GM23338 (cell line): Measurements from ENCODE around the gene FFAR3. TPM values are rescaled to one million over a fixed set of nuclear protein-coding genes. Genes with fewer than 3 reads are reported as not detected.

Experiments used
- ATAC-seq: fragments of 200-7000 bp; cut with Tn5 transposase; 3 replicates; pipeline ENCODE4 v1.9.1; 2020
- DNase-seq: peaks from one replicate; pipeline ENCODE4 v3.0.0-alpha.2; 2015; ENCODE audit warnings: low spot score
- H2AFZ ChIP-seq: fragments of 200-600 bp; sonication (generic); 2 replicates; pipeline ENCODE4 v1.8.0; 2016; ENCODE audit warnings: antibody characterized with exemption, mild to moderate bottlenecking, moderate library complexity
- H3F3A ChIP-seq: fragments of 200-600 bp; sonication (generic); replicated peaks from 2 replicates; pipeline ENCODE4 v1.8.0; 2017; ENCODE audit warnings: antibody characterized with exemption, mixed run types, low read depth
- H3K27ac ChIP-seq: fragments of 200-600 bp; sonication (generic); 2 replicates; pipeline ENCODE4 v1.6.1; 2016; ENCODE audit warnings: low read depth
- H3K27me3 ChIP-seq: fragments of 200-600 bp; sonication (generic); 2 replicates; pipeline ENCODE4 v1.8.0; 2016; ENCODE audit warnings: mild to moderate bottlenecking, mixed run types, moderate library complexity; ENCODE audit not compliant: insufficient read depth
- H3K36me3 ChIP-seq: fragments of 200-600 bp; sonication (generic); 2 replicates; pipeline ENCODE4 v1.8.0; 2016; ENCODE audit warnings: mild to moderate bottlenecking; ENCODE audit not compliant: insufficient read depth
- H3K4me1 ChIP-seq: fragments of 200-600 bp; sonication (generic); 2 replicates; pipeline ENCODE4 v1.8.0; 2016; ENCODE audit warnings: mild to moderate bottlenecking, moderate library complexity; ENCODE audit not compliant: insufficient read depth
- H3K4me2 ChIP-seq: fragments of 200-600 bp; sonication (generic); 2 replicates; pipeline ENCODE4 v1.7.1; 2017; ENCODE audit warnings: mixed run types
- H3K4me3 ChIP-seq: fragments of 200-600 bp; sonication (generic); 2 replicates; pipeline ENCODE4 v1.6.1; 2016; ENCODE audit warnings: mixed run types
- H3K79me2 ChIP-seq: fragments of 200-600 bp; sonication (generic); replicated peaks from 2 replicates; pipeline ENCODE4 v1.8.0; 2017; ENCODE audit warnings: mild to moderate bottlenecking; ENCODE audit not compliant: insufficient read depth
- H3K9me2 ChIP-seq: fragments of 200-600 bp; sonication (generic); 2 replicates; pipeline ENCODE4 v1.8.0; 2017; ENCODE audit not compliant: insufficient read depth
- H4K20me1 ChIP-seq: fragments of 200-600 bp; sonication (generic); replicated peaks from 2 replicates; pipeline ENCODE4 v1.8.0; 2017; ENCODE audit warnings: mild to moderate bottlenecking; ENCODE audit not compliant: insufficient read depth
- H3K27ac Mint-ChIP-seq: 2 replicates; pipeline ENCODE4 v1.8.0; 2020; ENCODE audit warnings: inconsistent platforms, mild to moderate bottlenecking, moderate library complexity, mixed read lengths
- H3K27me3 Mint-ChIP-seq: 3 replicates; pipeline ENCODE4 v1.8.0; 2022; ENCODE audit warnings: low read depth, mild to moderate bottlenecking, moderate library complexity, mixed read lengths, inconsistent platforms; ENCODE audit not compliant: insufficient read depth, poor library complexity
- H3K36me3 Mint-ChIP-seq: 3 replicates; pipeline ENCODE4 v1.8.0; 2021; ENCODE audit warnings: low read depth, mild to moderate bottlenecking, inconsistent platforms, moderate library complexity, mixed read lengths
- H3K4me1 Mint-ChIP-seq: 3 replicates; pipeline ENCODE4 v1.8.0; 2020; ENCODE audit warnings: mild to moderate bottlenecking, inconsistent platforms, mixed read lengths
- H3K4me3 Mint-ChIP-seq: 3 replicates; pipeline ENCODE4 v1.8.0; 2021; ENCODE audit warnings: moderate library complexity, mild to moderate bottlenecking, inconsistent platforms, mixed read lengths
- H3K9me3 Mint-ChIP-seq: 3 replicates; pipeline ENCODE4 v1.8.0; 2020; ENCODE audit warnings: moderate library complexity, mild to moderate bottlenecking, inconsistent platforms, mixed read lengths
- CREB1 ChIP-seq: fragments of 250-450 bp; sonication (Bioruptor Pico); IDR thresholded peaks from 2 replicates; pipeline ENCODE4 v1.5.0; 2020; ENCODE audit warnings: low read depth, mild to moderate bottlenecking, moderate library complexity
- EZH2 ChIP-seq: fragments of 200-600 bp; sonication (generic); IDR thresholded peaks from one replicate; pipeline ENCODE4 v1.8.0; 2017; ENCODE audit warnings: antibody characterized with exemption, mild to moderate bottlenecking, low read depth; ENCODE audit not compliant: unreplicated experiment
- EZH2phosphoT487 ChIP-seq: fragments of 200-600 bp; sonication (generic); IDR thresholded peaks from one replicate; pipeline ENCODE4 v1.8.1; 2018; ENCODE audit warnings: antibody characterized with exemption; ENCODE audit not compliant: unreplicated experiment
- JUNB ChIP-seq: IDR thresholded peaks from one replicate; pipeline ENCODE4 v1.6.1; 2016; ENCODE audit warnings: antibody characterized with exemption; ENCODE audit not compliant: unreplicated experiment
- NANOG ChIP-seq: IDR thresholded peaks from 2 replicates; pipeline ENCODE4 v1.6.1; 2016; ENCODE audit warnings: antibody characterized with exemption, borderline replicate concordance
- POLR2AphosphoS5 ChIP-seq: IDR thresholded peaks from 2 replicates; pipeline ENCODE4 v1.6.1; 2016; ENCODE audit warnings: antibody characterized with exemption, low read depth
- STAT1 ChIP-seq: IDR thresholded peaks from one replicate; pipeline ENCODE4 v1.6.1; 2016; ENCODE audit warnings: antibody characterized with exemption; ENCODE audit not compliant: unreplicated experiment
- ZNF114 ChIP-seq: fragments of 250-450 bp; sonication (Bioruptor Pico); IDR thresholded peaks from 2 replicates; pipeline ENCODE4 v1.5.0; 2020; ENCODE audit warnings: mild to moderate bottlenecking, moderate library complexity
- ZNF331 ChIP-seq: fragments of 250-450 bp; sonication (Bioruptor Pico); IDR thresholded peaks from 2 replicates; pipeline ENCODE4 v1.5.0; 2020; ENCODE audit warnings: low read depth, mild to moderate bottlenecking, moderate library complexity
- polyA plus RNA-seq: library from polyadenylated mRNA; unstranded; fragments of >200 nt; fragmentation: Nextera tagmentation; extraction: Ambion mirVana; gene quantifications from 2 replicates; pipeline ENCODE4 v1.2.1, GENCODE V29; 2016
- total RNA-seq: library from RNA; depleted of rRNA; stranded (reverse); fragments of >200 nt; shearing (Covaris generic); gene quantifications from 2 replicates; pipeline ENCODE4 v1.2.3, GENCODE V29; 2014
- TF ChIP-seq, protein P1 (sequence below): IDR thresholded peaks from 2 replicates; pipeline ENCODE4 v1.6.1; 2016; ENCODE audit warnings: antibody characterized with exemption
- TF ChIP-seq, protein P2 (sequence below): IDR thresholded peaks from one replicate; pipeline ENCODE4 v1.6.1; 2018; ENCODE audit warnings: antibody characterized with exemption; ENCODE audit not compliant: unreplicated experiment
- TF ChIP-seq, protein P3 (sequence below), 2 experiments: fragments of 200-600 bp in 1 of 2; sonication (generic) in 1 of 2; conservative IDR thresholded peaks; 2 replicates each; pipeline versions ENCODE4 v1.5.1 to v1.6.1; 2016 to 2017; ENCODE audit warnings: antibody characterized with exemption in 2 of 2, low read depth in 2 of 2, mild to moderate bottlenecking in 2 of 2, moderate library complexity in 1 of 2
- TF ChIP-seq, protein P4 (sequence below): fragments of 250-450 bp; sonication (Bioruptor Pico); IDR thresholded peaks from 2 replicates; pipeline ENCODE4 v1.5.0; 2020; ENCODE audit warnings: mild to moderate bottlenecking, moderate library complexity

Gene FFAR3
- total and polyA plus RNA-seq, 2 experiments from 2014 or later = 0.35 TPM; not detected in 1

DNA sequence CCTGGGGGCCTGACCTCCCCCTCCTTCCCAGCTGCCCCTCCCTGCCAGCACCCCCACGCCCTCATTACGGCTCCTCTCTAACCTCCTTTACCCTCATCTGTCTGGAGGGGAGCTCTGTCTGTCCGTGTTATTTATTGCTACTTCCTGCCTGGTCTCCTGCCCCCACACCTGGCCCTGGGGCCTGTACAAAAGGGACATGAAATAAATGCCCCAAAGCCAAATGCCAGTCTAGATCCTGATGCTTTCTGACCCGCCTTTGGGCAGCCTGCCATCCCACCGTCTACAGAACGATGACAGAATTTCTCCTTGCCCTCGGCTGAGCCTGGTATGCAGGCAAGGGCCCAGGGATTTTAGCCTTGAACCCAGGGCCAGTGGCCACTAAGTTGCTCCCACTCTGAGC is 44.7 kb upstream of the FFAR3 start:
- H3K4me3 Mint-ChIP-seq = no peak overlapping the region
- Histone ChIP-seq H3K79me2 (no peaks in the 10 kb centered on the region), H3K27me3 (no peaks in the 10 kb centered on the region), H3K36me3 (no peaks in the 10 kb centered on the region), H3K27ac (no peak overlapping the region), H2AFZ (no peak overlapping the region), H3K4me1 (no peaks in the 10 kb centered on the region), H4K20me1 (no peaks in the 10 kb centered on the region), H3K4me2 (no peak overlapping the region), H3K9me2 (no peaks in the 10 kb centered on the region), H3K4me3 (no peak overlapping the region), H3F3A (no peaks in the 10 kb centered on the region)
- ATAC-seq (no peak), DNase-seq (no peak)
- H3K27ac Mint-ChIP-seq = no peak overlapping the region
- no peaks in the 10 kb centered on the region; the same call in 2 of the 3 replicates for H3K9me3 Mint-ChIP-seq
- TF ChIP-seq EZH2phosphoT487 (no peak), STAT1 (no peak), NANOG (no peak), POLR2AphosphoS5 (no peak), ZNF331 (no peak), CREB1 (no peak), JUNB (no peak), EZH2 (no peak), ZNF114 (CRISPR knock-in tag) (no peak)
- TF ChIP-seq, protein P1, sequence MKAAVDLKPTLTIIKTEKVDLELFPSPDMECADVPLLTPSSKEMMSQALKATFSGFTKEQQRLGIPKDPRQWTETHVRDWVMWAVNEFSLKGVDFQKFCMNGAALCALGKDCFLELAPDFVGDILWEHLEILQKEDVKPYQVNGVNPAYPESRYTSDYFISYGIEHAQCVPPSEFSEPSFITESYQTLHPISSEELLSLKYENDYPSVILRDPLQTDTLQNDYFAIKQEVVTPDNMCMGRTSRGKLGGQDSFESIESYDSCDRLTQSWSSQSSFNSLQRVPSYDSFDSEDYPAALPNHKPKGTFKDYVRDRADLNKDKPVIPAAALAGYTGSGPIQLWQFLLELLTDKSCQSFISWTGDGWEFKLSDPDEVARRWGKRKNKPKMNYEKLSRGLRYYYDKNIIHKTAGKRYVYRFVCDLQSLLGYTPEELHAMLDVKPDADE = no peak
- TF ChIP-seq, protein P2, sequence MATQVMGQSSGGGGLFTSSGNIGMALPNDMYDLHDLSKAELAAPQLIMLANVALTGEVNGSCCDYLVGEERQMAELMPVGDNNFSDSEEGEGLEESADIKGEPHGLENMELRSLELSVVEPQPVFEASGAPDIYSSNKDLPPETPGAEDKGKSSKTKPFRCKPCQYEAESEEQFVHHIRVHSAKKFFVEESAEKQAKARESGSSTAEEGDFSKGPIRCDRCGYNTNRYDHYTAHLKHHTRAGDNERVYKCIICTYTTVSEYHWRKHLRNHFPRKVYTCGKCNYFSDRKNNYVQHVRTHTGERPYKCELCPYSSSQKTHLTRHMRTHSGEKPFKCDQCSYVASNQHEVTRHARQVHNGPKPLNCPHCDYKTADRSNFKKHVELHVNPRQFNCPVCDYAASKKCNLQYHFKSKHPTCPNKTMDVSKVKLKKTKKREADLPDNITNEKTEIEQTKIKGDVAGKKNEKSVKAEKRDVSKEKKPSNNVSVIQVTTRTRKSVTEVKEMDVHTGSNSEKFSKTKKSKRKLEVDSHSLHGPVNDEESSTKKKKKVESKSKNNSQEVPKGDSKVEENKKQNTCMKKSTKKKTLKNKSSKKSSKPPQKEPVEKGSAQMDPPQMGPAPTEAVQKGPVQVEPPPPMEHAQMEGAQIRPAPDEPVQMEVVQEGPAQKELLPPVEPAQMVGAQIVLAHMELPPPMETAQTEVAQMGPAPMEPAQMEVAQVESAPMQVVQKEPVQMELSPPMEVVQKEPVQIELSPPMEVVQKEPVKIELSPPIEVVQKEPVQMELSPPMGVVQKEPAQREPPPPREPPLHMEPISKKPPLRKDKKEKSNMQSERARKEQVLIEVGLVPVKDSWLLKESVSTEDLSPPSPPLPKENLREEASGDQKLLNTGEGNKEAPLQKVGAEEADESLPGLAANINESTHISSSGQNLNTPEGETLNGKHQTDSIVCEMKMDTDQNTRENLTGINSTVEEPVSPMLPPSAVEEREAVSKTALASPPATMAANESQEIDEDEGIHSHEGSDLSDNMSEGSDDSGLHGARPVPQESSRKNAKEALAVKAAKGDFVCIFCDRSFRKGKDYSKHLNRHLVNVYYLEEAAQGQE = no peak
- TF ChIP-seq, protein P3, sequence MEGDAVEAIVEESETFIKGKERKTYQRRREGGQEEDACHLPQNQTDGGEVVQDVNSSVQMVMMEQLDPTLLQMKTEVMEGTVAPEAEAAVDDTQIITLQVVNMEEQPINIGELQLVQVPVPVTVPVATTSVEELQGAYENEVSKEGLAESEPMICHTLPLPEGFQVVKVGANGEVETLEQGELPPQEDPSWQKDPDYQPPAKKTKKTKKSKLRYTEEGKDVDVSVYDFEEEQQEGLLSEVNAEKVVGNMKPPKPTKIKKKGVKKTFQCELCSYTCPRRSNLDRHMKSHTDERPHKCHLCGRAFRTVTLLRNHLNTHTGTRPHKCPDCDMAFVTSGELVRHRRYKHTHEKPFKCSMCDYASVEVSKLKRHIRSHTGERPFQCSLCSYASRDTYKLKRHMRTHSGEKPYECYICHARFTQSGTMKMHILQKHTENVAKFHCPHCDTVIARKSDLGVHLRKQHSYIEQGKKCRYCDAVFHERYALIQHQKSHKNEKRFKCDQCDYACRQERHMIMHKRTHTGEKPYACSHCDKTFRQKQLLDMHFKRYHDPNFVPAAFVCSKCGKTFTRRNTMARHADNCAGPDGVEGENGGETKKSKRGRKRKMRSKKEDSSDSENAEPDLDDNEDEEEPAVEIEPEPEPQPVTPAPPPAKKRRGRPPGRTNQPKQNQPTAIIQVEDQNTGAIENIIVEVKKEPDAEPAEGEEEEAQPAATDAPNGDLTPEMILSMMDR (conservative IDR thresholded peaks at IDR 0.05; ENCODE audit: low read depth in 2 of 2) = no peak
- TF ChIP-seq, protein P4, sequence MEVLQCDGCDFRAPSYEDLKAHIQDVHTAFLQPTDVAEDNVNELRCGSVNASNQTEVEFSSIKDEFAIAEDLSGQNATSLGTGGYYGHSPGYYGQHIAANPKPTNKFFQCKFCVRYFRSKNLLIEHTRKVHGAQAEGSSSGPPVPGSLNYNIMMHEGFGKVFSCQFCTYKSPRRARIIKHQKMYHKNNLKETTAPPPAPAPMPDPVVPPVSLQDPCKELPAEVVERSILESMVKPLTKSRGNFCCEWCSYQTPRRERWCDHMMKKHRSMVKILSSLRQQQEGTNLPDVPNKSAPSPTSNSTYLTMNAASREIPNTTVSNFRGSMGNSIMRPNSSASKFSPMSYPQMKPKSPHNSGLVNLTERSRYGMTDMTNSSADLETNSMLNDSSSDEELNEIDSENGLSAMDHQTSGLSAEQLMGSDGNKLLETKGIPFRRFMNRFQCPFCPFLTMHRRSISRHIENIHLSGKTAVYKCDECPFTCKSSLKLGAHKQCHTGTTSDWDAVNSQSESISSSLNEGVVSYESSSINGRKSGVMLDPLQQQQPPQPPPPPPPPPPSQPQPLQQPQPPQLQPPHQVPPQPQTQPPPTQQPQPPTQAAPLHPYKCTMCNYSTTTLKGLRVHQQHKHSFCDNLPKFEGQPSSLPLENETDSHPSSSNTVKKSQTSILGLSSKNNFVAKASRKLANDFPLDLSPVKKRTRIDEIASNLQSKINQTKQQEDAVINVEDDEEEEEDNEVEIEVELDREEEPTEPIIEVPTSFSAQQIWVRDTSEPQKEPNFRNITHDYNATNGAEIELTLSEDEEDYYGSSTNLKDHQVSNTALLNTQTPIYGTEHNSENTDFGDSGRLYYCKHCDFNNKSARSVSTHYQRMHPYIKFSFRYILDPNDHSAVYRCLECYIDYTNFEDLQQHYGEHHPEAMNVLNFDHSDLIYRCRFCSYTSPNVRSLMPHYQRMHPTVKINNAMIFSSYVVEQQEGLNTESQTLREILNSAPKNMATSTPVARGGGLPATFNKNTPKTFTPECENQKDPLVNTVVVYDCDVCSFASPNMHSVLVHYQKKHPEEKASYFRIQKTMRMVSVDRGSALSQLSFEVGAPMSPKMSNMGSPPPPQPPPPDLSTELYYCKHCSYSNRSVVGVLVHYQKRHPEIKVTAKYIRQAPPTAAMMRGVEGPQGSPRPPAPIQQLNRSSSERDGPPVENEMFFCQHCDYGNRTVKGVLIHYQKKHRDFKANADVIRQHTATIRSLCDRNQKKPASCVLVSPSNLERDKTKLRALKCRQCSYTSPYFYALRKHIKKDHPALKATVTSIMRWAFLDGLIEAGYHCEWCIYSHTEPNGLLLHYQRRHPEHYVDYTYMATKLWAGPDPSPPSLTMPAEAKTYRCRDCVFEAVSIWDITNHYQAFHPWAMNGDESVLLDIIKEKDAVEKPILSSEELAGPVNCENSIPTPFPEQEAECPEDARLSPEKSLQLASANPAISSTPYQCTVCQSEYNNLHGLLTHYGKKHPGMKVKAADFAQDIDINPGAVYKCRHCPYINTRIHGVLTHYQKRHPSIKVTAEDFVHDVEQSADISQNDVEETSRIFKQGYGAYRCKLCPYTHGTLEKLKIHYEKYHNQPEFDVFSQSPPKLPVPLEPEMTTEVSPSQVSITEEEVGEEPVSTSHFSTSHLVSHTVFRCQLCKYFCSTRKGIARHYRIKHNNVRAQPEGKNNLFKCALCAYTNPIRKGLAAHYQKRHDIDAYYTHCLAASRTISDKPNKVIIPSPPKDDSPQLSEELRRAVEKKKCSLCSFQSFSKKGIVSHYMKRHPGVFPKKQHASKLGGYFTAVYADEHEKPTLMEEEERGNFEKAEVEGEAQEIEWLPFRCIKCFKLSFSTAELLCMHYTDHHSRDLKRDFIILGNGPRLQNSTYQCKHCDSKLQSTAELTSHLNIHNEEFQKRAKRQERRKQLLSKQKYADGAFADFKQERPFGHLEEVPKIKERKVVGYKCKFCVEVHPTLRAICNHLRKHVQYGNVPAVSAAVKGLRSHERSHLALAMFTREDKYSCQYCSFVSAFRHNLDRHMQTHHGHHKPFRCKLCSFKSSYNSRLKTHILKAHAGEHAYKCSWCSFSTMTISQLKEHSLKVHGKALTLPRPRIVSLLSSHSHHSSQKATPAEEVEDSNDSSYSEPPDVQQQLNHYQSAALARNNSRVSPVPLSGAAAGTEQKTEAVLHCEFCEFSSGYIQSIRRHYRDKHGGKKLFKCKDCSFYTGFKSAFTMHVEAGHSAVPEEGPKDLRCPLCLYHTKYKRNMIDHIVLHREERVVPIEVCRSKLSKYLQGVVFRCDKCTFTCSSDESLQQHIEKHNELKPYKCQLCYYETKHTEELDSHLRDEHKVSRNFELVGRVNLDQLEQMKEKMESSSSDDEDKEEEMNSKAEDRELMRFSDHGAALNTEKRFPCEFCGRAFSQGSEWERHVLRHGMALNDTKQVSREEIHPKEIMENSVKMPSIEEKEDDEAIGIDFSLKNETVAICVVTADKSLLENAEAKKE (CRISPR knock-in tag) = no peak
- H3K27me3 Mint-ChIP-seq = peaks cover 4% of the 10 kb centered on the region
- H3K36me3 Mint-ChIP-seq = no peaks in the 10 kb centered on the region
- H3K4me1 Mint-ChIP-seq = no peaks in the 10 kb centered on the region; the same call in 2 of the 3 replicates
